ENCODE results near the gene DNAAF5.

The DNAAF5 gene

GRCh38 chr7:730501-731439 is 4.3 kb downstream of the DNAAF5 start:
- H3K4me3 ChIP-seq (ENCODE audit: low read length), result no peak overlapping the region
- no peak for DNase-seq (ENCODE audit: low read depth)
- TF ChIP-seq, protein P1, sequence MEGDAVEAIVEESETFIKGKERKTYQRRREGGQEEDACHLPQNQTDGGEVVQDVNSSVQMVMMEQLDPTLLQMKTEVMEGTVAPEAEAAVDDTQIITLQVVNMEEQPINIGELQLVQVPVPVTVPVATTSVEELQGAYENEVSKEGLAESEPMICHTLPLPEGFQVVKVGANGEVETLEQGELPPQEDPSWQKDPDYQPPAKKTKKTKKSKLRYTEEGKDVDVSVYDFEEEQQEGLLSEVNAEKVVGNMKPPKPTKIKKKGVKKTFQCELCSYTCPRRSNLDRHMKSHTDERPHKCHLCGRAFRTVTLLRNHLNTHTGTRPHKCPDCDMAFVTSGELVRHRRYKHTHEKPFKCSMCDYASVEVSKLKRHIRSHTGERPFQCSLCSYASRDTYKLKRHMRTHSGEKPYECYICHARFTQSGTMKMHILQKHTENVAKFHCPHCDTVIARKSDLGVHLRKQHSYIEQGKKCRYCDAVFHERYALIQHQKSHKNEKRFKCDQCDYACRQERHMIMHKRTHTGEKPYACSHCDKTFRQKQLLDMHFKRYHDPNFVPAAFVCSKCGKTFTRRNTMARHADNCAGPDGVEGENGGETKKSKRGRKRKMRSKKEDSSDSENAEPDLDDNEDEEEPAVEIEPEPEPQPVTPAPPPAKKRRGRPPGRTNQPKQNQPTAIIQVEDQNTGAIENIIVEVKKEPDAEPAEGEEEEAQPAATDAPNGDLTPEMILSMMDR (conservative IDR thresholded peaks at IDR 0.05; ENCODE audit: low read depth, low read length), result no peak

DNA sequence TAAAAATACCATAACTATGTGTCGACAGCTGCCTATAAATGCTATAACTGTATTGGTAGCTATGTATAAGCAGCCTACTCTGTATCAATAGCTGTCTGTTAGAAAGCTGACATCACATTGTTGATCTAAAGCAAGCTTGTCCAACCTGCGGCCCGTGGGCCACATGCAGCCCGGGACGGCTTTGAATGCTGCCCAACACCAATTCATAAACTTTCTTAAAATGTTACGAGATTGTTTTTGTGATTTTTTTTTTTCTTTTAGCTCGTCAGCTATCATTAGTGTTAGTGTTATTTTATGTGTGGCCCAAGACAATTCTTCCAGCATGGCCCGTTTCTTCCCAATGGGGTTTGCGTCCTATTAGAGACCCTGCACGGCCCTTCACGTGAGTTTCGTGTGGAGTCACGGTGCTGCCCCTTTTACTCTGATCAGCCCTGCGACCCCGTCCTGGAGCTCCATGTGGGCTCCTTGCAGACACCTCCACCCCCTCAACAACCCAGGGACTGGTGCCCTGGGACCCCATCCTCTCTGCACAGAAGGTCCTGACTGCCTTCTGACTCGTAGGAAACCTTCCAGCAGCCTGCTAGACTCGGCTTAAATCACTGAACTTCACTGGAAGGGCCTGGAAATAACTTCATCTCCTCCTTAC is 5.1 kb downstream of the DNAAF5 start:
- TF ChIP-seq, protein P1 (conservative IDR thresholded peaks at IDR 0.05; ENCODE audit: low read depth, low read length), result no peak
- DNase-seq (ENCODE audit: low read depth), result no peak
- H3K4me3 ChIP-seq (ENCODE audit: low read length), result no peak overlapping the region

DNA sequence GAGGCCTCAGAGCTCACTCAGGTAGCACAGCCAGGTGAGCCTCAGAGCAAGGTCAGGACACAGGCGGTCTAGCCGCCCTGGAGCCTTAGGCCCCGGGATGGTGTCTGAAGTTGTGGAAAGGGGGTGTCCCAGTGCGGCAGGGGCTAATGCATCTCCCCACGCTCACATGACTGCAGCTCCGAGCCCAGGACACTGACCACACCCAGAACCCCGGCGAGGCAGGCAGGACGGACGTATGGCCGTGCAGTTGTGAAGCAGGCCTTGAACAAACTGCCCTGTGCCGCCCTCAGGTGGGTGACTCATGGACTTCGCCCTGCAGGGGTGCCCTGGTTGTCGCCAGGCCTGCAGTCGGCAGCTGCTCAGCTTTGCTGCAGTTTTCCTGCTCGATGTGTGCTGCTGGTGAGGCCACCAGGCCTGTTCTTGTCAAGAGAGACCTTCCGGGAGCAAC is 5.6 kb downstream of the DNAAF5 start:
- no peak for DNase-seq (ENCODE audit: low read depth)
- no peak overlapping the region for H3K4me3 ChIP-seq (ENCODE audit: low read length)
- TF ChIP-seq, protein P1 (conservative IDR thresholded peaks at IDR 0.05; ENCODE audit: low read depth, low read length), result peak; percentile 46

- DNase-seq (ENCODE audit: low read depth), result no peak
- no peak overlapping the region for H3K4me3 ChIP-seq (ENCODE audit: low read length)
- TF ChIP-seq, protein P1 (conservative IDR thresholded peaks at IDR 0.05; ENCODE audit: low read depth, low read length), result no peak
Observed at GRCh38 chr7:732556-732955, 6.1 kb downstream of the DNAAF5 start.

DNA sequence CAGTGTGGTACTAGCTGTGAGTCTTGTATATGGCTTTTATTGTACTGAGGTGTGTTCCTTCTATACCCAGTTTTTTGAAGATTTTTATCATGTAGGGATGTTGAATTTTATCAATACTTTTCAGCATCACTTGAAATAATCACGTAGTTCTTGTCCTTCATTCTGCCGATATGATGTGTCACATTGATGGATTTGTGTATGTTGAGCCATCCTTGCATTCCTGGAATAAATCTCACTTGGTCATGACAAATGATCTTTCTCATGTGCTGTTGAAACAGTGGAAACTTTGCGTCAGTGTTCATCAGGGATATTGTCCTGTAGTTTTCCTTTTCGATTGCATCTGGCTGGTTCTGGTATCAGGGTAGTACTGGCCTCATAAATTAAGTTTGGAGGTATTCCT is 7.7 kb downstream of the DNAAF5 start:
- DNase-seq (ENCODE audit: low read depth), result no peak
- TF ChIP-seq, protein P1 (conservative IDR thresholded peaks at IDR 0.05; ENCODE audit: low read depth, low read length), result no peak
- no peak overlapping the region for H3K4me3 ChIP-seq (ENCODE audit: low read length)

DNA sequence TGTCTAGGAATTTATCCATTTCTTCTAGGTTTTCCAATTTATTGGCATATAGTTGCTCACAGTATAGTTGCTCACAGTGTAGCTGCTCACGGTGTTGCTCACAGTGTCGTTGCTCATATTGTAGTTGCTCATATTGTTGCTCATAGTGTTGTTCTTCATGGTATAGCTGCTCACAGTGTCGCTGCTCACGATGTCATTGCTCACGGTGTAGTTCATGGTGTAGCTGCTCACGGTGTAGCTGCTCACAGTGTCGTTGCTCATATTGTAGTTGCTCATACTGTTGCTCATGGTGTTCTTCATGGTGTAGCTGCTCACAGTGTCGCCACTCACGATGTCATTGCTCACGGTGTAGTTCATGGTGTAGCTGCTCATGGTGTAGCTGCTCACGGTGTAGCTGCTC is 8.3 kb downstream of the DNAAF5 start:
- TF ChIP-seq, protein P1 (conservative IDR thresholded peaks at IDR 0.05; ENCODE audit: low read depth, low read length), result no peak
- no peak for DNase-seq (ENCODE audit: low read depth)
- H3K4me3 ChIP-seq (ENCODE audit: low read length), result no peak overlapping the region

Measured in retinal pigment epithelial cell (primary cell).